HG03045 (cell line): ENCODE results near the gene SLC35A3.
"Not testable (repeated sequence)": the region's sequence is repeated elsewhere in the genome, so short reads cannot be mapped to it uniquely, and the experiment has no call there.

ENCODE experiments used
- ATAC-seq: cut with Tn5 transposase; IDR thresholded peaks from one replicate; pipeline ENCODE4 v1.9.1; 2021; ENCODE audit warnings: mild to moderate bottlenecking, moderate library complexity; ENCODE audit not compliant: unreplicated experiment

SLC35A3 gene

GRCh38 chr1:100028765-100029164 is 59.0 kb downstream of the SLC35A3 start:
- ATAC-seq, result no peak

DNA sequence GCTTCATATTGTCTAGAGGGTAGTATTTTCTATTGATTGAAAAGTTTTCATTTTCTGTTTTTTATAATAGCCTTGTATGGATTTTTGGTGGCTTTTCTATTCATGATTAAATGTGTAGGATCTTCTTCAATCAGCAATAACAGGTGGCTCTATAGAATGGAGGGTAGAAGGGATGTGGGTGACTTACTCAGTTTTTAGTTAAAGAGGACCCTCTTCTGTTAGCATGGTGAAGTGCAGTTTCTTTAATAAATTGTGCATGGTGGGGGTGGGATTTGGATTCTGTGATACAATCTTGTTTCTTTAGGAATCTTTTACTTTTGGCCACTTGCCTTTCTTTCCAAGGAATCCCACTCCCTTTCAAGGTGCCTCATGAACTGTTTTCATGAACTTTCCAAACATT is 64.7 kb downstream of the SLC35A3 start:
- ATAC-seq, result no peak

DNA sequence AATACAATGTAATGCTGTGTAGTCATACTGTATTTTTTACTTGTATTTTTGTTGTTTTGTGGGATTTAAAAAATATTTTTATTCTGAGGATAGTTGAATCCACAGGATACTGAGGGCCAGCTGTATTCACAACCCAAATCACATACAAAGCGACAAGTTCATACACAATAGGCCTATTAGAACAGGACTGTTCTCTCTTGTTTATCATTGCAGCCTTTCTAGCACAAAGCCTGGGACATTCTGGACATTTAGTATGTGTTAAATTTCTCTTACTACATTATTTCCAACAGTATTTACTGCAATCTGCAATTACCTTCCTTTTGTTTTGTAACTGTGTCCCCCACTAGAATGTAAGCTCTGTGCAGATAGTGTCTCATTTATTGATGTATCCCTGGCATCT is 65.4 kb downstream of the SLC35A3 start:
- no peak for ATAC-seq

- ATAC-seq, result no peak
Measured at GRCh38 chr1:100036718-100037655, 67.2 kb downstream of the SLC35A3 start.

GRCh38 chr1:100037656-100037926 is 67.8 kb downstream of the SLC35A3 start:
- no peak for ATAC-seq

DNA sequence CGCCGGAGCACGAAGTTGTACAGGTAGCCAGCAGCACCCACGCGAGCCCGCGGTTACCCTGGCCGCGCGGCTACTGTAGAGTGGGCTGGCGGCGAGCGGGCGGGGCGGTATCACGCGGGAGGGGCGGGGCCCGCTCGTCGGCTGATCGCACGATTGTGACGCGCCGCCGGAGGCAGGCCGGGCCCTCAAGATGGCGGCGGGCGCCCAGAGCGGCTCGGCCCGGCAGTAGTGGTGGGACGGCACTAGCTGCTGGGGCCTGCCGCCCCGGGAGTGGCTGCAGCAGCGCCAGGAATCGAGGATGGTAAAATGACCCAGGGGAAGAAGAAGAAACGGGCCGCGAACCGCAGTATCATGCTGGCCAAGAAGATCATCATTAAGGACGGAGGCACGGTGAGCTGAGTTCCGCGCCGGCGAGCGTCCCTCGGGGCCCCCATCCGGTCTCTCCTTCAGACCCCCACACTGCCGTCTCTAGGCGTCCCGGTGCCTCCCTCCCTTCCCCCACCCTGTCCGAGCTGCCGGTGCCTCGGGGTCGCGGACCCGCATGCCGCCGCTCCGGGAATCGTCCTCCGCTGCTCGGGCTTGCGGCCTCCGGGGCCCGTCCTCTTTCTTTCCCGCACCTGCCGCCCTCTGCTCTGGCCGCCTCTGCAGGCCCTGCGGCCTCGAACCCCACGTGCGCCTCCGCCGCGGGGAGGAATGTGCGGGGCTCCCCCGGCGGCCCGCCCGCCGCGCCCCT is 68.3 kb downstream of the SLC35A3 start:
- peak; percentile 86 for ATAC-seq

- peak; percentile 61 for ATAC-seq
Measured at GRCh38 chr1:100038660-100039287, 69.0 kb downstream of the SLC35A3 start.

DNA sequence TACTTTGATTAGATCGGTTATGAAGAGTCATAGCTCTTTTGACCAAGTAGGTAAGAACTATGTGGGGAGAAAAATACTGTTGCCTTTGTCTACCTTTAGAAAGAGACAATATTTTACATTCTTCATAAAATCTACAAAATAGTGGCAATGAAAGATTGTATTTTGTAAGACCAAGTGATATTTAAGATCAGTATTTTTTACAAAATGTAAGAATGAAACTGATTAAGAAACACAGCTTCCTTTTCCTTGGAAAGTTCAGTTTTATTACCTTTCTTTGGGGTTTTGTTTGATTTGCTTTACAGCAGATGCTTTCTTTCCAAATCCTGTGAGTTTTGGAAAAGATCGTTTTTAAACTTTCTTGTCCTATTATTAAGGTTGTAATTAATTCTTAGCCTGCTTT is 69.8 kb downstream of the SLC35A3 start:
- no peak for ATAC-seq

- ATAC-seq, result no peak
Measured at GRCh38 chr1:100045206-100045605, 75.4 kb downstream of the SLC35A3 start.

DNA sequence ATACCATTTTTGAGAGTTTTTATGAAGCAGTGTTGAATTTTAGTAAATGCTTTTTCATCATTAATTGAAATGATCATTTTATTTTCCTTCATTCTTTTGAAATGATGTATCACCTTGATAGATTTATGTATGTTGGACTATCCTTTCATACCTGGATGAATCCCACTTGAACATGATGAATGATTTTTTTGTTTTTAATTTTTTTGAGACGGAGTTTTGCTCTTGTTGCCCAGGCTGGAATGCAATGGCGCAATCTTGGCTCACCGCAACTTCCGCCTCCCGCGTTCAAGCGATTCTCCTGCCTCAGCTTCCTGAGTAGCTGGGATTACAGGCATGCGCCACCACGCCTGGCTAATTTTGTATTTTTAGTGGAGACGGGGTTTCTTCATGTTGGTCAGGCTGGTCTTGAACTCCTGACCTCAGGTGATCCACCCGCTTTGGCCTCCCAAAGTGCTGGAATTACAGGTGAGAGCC is 77.5 kb downstream of the SLC35A3 start:
- ATAC-seq, result not testable (repeated sequence)

- no peak for ATAC-seq
Measured at GRCh38 chr1:100050139-100050538, 80.3 kb downstream of the SLC35A3 start.

- ATAC-seq, result no peak
Measured at GRCh38 chr1:100051401-100051800, 81.6 kb downstream of the SLC35A3 start.

DNA sequence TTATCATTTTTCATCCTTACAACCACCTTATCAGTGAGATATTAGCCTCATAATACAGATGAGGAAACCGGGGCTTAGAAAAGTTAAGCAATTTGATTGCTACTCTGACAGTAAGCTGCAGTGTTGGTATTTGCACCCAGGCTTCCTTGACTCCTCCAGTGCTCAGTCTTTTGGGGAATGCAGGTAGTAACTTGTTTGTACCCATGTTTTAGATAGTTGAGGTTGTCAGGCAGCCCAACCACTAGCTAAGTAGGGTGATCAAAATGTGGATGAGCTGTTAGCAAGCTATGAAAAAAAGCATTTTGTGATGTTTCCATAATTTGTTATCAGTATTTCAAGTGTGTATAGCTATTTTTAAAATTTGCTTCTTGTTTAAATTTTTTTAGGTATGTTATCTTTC is 82.1 kb downstream of the SLC35A3 start:
- no peak for ATAC-seq

- ATAC-seq, result no peak
Measured at GRCh38 chr1:100053119-100053518, 83.3 kb downstream of the SLC35A3 start.

- no peak for ATAC-seq
Measured at GRCh38 chr1:100053727-100054126, 83.9 kb downstream of the SLC35A3 start.

DNA sequence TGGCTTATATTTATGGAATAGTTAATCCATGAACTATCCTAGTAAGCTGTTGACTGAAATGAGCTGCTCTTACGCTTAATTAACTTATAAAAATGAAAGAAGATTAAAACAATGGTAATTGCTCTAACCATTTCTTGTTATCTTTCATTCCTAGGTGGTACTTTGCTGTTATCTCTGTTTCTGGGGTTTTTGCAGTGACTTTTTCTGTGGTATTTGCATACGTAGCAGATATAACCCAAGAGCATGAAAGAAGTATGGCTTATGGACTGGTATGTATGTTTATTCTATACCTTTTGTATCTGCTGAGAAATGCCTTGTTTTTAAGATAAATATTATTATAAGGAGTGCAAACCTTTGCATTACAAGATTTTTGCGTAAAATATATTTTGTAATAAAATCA is 91.9 kb downstream of the SLC35A3 start:
- ATAC-seq, result no peak

- no peak for ATAC-seq
Measured at GRCh38 chr1:100065183-100065968, 95.6 kb downstream of the SLC35A3 start.

GRCh38 chr1:100065969-100066227 is 96.1 kb downstream of the SLC35A3 start:
- no peak for ATAC-seq

GRCh38 chr1:100070201-100070939 is 100.6 kb downstream of the SLC35A3 start:
- ATAC-seq, result no peak

GRCh38 chr1:100073531-100073930 is 103.7 kb downstream of the SLC35A3 start:
- ATAC-seq, result no peak
